ENCODE measurements around the gene RGMA.

Gene RGMA

GRCh38 chr15:93091465-93091864 is 2.5 kb upstream of the RGMA start:
- DNase-seq: no peak

DNA sequence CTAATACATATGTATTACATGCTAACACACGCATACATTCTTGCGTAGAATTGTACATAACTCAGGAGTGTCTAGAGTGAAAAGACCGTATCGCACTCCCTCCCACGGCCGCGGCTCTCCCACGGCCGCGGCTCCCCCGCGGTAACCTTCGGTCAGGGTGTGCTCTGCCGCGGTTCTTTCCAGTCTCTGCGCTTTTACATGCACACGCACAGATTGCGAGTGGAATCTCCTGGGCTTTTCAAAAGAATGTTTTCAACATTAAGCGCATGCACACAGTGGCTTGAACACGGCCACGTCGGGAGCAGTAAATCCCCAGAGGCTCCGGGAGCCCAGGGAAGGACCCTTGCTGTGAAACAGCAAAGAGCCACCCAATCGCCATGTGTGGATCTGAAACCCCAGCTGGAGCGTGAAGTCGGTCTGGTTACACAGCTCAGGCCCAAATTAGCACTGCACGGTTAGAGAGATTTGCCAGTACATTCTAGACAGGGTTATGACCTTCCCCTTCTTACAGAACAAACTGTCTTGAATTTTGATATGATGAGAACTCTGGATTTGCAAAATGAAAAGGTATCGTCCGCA is 805 bp upstream of the RGMA start:
- DNase-seq: no peak

DNA sequence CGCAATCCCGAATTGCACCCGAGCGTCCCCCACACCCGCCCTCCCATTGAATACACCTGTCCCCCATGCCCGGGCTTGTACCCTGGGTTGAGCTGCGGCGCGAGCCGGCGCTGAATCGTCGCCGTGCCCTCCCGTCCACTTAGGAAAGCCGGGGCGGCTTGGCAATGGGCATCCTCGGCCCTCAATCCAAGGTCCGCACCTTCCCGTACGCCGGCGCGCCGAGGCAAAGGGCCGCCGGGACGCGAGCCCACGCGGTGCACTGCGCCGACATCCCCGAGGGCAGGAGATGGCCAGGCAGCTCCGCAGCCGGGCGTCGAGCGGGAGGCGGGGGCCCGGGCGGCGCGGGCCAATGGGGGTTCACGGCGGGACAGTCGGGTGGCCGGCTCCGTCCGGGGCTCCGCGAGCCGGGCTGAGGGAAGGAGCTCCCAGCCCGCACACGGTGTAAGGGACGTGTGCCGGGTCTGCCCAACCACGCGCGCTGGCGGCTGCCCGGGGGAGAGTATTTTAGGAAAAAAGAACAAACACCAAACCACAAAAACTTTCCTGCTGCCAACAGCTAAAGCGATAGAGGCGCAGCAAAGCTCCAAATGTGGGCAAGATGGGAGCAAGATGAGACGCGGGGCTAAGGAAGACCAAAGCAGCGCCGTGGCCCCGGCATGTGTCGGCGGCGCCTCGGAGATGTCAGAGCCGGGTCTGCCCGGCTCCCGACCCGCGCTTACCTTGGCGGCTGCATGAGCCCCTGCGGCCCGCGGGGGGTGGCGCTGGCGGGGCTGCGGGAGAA is 621 bp downstream of the RGMA start:
- peak in 1 of 2 donors; percentile 9 for DNase-seq

DNA sequence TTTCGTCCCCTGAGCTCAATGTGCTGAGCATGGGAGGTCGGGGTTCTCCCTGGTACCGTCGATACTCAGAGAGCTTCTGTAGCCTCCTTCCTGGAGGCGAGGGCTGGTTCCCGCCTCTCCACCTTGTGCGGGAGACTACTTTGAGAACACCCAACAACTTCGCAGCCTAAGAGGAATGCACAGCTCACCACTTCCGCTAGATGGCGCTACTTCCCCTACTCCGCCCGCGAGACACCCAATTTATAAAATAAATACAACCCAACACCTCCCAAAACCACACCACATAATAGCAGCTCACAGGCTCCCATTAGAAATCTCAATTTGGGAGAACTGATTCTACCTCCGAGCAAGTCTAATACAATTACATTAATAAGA is 1.2 kb downstream of the RGMA start:
- peak; percentile 67 to 76 for DNase-seq

DNA sequence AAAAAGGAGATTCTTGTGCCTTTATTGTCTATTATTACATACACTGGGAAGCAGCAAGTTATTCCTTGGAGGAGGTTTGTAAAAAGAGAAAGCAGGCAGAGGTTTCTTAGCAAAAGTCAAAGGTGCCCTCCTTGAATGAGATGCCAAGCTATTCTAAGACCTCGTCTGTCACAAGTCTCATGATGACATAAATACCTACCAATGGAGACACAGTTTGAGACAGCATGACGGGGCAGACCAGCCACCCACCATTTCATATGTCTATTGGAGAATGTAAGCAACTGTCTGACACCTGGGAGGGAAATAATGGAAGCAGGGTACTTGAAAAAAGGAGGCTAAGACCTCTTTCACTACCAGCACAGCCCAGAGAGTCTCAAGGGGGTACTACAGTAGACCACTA is 2.2 kb downstream of the RGMA start:
- DNase-seq: no peak

DNA sequence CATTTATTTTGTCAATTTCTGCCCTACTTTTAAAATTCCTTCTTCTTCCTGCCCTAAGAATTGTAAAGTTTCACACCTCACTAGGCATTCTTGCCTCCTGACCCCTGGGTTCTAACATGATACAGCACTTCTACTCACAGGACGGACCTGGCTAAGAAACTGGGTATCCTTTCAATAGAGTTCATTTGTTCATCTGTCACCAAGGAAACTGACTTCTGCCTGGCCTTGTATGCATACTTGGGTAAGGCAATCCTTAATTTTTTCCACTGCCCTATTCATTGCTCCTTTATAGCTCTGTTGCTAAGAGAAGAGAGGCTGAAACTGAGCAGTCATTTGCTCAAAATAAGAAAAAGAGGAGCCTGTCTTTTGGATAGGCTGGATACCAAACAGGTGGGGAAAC is 3.3 kb downstream of the RGMA start:
- DNase-seq: no peak

DNA sequence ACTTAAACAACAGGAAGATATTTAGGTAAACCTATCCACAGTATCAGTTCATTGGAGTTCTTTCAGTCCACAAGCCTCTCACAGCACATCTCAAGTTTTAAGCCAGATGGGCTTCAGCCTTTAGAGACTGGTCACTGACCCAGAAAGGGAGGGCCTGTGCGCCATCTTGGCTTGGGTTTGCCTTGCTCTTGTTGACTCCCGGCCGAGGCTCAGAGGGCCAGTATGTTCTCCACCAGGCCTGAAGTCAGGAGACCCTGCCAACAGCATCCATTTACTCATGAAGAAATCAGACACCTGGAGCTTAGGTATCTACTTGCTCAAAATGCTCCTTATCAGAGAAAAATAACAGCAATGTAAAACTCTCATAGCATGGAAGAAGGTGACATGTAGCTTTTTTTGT is 6.2 kb downstream of the RGMA start:
- DNase-seq: no peak

DNA sequence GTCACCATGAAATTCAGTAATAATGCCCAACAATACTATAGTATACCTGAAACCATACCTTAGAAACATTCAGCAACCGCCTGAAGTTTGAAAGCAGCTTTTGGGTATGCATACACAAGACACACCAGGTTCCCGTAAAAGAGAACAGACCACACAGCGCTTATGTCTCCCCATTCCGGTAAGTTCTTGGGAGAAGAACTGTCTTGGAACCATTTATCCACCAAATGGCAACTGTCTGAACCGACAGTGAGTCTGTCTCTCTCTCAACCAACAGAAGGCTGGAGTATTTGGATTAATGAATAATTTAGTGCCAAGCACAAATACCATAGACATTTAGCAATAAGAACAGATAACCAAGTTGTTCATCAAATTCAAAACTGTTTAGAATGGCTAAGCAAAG is 7.6 kb downstream of the RGMA start:
- DNase-seq: no peak

DNA sequence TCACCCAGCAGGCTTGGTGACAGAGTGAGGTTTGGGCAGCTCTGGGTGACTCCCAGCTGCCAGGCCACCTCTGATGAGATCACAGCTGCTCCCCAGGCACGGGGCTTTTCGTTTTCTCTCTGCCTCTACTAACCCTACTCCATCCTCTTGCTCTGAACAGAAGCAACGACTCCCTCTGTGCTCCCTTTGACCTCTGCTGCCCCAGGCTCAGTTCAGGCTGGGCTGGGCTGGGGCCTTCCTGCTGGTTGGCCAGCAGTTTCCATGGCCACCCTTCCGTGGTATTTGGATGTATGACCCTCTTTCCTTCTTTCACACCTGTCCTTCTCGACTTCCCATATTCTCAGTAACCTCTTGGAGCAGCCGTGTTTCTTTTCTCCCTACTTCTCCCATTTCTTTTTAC is 8.6 kb downstream of the RGMA start:
- DNase-seq: no peak

- no peak for DNase-seq
These were observed 12.1 kb downstream of the RGMA start for GRCh38 chr15:93076875-93077274.

- no peak for DNase-seq
These were observed 12.8 kb downstream of the RGMA start for GRCh38 chr15:93076217-93076616.

GRCh38 chr15:93074599-93074998 is 14.4 kb downstream of the RGMA start:
- no peak for DNase-seq

GRCh38 chr15:93073465-93073952 is 15.5 kb downstream of the RGMA start:
- no peak for DNase-seq

GRCh38 chr15:93072411-93073394 is 16.3 kb downstream of the RGMA start:
- DNase-seq: no peak

DNA sequence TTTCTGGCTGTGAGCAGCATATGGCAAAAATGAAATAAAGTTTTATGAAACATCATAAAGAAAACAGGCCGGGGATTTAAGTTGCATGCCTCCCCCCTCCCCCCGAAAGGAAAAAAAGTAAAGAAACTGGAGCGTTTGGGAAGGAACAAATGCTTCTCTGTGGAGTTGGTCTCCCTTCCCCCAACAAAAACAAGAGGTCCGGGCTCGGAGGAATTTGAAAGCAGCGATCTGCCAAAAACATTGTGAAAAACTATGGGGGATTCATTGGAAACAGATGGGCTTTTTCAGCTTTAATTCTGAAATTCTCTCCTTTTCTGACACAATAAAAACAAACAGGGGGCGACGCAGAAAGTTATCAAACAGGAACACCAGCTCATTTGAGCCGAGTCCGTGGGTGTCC is 17.0 kb downstream of the RGMA start:
- DNase-seq: no peak

DNA sequence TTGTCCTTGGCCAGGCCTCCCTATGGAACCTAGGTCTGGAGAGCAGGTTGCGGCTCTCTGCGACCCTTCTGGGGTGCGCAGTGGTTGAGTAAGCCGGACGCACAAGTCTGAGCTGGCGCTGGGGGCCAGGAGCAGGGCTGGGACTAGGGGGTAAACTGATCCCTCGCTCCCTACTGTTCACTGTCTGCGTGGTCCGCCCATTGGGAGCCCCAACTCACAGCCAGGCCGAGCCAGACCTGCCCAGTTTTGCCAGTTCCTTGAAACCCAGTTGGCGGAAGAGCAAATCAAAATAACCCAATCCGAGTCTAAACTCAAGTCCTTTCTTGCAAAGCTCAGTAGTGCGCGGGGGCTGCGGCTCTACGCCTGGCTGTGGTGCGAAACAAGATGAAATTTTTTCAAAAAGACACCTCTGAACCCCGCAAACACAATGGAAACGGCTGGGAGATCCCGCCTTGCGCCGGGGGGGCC is 17.5 kb downstream of the RGMA start:
- DNase-seq: no peak

- DNase-seq: no peak
These were observed 18.3 kb downstream of the RGMA start for GRCh38 chr15:93070551-93071296.

DNA sequence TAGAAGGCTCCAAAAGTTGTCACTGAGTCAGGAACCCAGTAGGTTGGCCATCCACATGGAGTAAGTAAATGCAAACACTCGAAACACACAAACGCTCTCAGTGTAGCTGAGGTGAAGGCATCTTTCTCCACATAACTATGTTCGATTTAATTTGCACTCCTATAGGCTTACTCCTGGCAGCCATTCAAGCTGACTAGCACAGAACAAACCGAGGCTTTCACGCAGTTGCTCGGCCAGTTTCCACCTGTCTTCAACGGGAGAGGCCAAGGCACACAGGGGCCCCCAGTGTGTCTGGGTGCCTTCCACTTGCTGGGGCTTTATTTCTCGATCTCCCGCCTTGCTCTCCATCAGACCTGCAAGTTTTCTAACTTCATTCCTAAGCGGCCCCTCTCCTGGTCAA is 18.9 kb downstream of the RGMA start:
- DNase-seq: no peak

DNA sequence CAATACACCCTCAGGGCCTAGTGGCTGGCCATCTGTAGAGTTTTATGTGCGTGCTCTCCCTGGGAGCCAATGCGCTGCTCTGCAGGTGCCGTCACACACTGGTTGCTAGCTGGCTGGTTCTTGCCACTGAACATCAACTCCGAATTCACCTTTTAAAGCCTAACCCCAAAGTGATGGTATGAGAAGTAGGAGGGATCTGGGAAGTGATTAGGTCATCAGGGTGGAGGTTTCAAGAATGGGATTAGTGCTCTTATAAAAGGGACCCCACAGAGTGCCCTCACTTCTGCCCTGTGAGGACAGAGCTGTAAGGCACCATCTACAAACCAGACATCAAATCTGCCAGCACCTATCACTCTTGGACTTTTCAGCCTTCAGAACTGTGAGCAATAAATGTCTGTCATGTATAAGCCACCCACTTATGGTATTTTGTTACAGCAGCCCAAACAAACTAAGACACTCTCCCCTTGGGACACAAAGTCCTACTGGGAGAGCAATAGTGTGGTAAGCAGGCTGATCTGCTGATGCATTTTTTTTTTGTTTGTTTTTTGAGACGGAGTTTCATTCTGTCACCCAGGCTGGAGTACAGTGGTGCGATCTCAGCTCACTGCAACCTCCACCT is 20.3 kb downstream of the RGMA start:
- DNase-seq: no peak

GRCh38 chr15:93067649-93068085 is 21.3 kb downstream of the RGMA start:
- no peak for DNase-seq

DNA sequence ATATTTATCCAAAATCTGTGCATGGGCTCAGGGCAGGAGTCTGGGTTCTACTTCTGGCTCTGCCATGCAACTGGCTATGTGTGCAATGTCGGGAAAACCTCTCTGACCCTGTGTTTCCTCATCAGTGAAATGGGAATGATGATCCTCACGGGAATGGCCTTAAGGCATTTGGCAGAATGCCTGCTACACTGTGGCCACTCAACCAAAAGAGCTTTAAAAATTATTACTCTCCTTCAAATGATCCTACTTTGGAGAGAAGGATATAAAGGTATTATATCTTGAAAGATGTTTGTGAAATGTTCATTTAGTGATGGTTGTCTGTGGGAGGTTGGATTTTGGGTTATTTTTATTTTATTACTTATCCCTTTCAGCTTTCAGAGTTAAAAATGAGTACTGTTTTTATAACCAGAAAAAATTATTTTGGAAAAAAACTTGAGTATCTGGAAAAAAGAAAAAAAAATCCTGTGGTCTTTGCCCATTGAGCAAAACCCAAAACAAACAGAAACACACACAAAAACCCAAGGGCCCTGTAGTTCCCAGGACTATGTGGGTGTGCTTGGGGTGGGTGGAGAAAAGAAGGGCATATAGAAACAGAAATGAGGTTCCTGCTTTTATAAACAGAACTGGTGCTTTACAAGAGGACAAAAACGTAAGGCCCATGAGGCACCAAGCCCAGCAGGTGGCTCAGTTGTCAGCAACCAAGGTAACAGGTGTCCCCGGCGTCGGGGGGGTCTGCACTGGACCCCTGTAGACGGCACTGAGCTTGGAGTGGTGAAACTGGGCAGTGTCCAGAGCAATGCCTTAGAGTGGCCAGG is 22.0 kb downstream of the RGMA start:
- DNase-seq: no peak
